GM21576 (cell line): ENCODE measurements around the gene RHO.
"Not testable (repeated sequence)": the region's sequence is repeated elsewhere in the genome, so short reads cannot be mapped to it uniquely, and the experiment has no call there.

Source experiments
- ATAC-seq: cut with Tn5 transposase; IDR thresholded peaks from one replicate; pipeline ENCODE4 v1.9.1; 2021; ENCODE audit warnings: mild to moderate bottlenecking, moderate library complexity; ENCODE audit not compliant: unreplicated experiment

Gene RHO

DNA sequence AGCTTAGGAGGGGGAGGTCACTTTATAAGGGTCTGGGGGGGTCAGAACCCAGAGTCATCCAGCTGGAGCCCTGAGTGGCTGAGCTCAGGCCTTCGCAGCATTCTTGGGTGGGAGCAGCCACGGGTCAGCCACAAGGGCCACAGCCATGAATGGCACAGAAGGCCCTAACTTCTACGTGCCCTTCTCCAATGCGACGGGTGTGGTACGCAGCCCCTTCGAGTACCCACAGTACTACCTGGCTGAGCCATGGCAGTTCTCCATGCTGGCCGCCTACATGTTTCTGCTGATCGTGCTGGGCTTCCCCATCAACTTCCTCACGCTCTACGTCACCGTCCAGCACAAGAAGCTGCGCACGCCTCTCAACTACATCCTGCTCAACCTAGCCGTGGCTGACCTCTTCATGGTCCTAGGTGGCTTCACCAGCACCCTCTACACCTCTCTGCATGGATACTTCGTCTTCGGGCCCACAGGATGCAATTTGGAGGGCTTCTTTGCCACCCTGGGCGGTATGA is at the start of gene RHO:
TSS of gene RHO (plus strand) at position 51 of the 512 bp plus-strand sequence. CDS start at position 146, 95 bp downstream.
- ATAC-seq = no peak

DNA sequence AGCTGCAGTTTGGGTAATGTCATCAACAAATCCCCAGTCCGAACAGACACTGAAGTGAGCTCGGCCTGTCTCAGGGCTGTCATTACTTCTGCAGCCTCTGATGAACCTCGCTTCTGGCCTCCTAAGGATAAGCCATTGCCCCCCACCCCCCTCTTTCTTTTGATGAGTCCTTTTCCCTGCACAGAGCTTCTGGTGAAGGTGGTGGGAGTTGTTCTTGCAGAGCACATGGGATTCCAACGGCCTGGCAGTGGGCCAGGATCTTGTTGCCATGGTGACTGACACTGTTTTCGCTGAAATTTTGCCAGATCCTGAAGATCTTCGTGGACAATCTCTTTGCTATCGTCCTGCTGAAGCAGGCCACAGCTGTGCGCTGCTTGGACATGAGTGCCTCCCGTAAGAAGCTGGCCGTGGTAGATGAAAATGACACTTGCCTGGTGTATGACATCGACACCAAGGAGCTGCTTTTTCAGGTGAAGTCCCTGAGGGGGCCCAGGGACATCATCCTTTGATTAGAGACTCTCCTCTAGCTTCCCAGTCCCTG is 47.1 kb upstream of the RHO start:
- not testable (repeated sequence) for ATAC-seq

DNA sequence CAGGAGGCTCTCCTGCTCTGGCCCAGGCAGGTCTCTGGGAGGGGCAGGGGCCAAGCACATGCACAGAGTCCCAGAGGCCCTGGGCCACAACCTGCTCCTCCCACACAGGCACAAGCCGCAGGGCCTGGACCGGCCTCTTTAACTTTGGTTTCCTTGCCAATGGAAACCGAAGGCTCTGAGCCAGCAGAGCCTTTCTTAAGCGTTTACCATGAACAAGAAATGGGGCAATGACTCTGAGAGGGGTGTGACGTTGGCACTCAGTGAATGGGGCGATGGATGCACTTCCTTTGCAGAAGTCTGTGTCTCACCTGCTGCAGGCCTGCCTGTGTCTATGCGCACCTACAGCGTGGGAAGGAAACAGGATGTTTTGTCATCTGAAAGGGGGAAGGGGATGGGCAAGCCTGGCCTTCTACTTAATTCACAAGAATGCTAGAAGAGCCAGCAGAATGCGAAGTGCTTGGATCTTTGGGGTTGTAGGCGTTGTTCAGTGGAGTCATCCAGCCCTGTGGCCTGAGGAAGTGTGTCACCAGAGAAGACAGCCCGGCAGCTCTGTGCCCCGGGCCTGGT is 46.6 kb upstream of the RHO start:
- ATAC-seq = no peak

DNA sequence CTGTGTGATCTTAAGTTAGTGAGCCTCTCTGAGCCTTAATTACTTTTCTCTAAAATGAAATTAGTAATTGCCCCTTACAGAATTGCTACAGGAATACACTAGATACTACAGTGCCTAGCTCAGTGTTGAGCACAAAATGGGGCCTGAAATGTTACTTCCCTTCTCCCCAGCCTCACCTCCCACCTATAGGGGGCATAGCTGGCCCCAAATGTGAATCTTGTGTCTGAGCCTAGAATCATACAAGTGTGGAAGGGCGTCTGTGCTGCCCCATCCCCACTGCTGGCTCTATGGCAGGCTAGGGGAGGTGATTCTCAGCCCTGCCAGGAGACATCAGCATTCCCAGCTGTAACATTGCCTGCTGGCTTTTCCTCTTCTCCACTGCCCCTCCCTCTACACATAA is 45.7 kb upstream of the RHO start:
- no peak for ATAC-seq

DNA sequence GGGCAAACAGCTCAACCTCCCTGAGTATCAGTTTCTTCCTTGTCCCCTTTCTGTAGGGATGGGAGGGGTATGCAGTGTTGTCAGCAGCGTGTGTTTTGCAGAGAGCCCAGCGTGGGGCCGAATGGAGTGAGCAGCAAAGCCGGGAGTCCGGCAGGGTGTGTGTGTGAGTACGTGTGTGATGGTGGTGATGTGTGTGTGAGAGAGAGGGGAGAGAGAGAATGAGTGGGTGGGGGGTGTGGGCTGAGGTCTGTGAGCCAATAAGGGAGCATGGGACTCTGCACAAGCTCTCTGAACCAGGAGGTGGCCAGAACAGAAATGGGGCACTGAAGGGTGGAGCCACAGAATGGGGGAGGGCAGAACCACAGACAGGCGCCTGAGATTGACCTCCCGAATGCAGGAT is 44.6 kb upstream of the RHO start:
- no peak for ATAC-seq

DNA sequence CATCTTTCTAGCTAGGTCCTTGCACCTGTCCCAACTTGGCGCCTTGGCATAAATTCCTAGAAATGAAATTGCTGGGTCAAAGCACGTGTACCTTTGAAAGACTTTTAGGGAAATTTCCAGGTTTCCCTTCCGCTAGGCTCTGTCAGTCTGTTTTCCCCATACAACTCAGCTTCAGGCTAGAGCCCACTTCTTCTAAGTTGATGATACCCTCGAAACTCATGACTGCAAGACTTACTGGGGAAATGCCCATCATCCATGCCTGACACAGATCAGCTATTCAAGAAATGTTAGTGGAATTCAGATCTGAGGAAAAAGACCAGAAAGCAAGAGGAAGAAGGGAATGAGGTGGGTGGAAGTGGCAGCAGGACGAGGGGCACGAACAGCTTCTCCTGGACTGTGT is 43.3 kb upstream of the RHO start:
- not testable (repeated sequence) for ATAC-seq

DNA sequence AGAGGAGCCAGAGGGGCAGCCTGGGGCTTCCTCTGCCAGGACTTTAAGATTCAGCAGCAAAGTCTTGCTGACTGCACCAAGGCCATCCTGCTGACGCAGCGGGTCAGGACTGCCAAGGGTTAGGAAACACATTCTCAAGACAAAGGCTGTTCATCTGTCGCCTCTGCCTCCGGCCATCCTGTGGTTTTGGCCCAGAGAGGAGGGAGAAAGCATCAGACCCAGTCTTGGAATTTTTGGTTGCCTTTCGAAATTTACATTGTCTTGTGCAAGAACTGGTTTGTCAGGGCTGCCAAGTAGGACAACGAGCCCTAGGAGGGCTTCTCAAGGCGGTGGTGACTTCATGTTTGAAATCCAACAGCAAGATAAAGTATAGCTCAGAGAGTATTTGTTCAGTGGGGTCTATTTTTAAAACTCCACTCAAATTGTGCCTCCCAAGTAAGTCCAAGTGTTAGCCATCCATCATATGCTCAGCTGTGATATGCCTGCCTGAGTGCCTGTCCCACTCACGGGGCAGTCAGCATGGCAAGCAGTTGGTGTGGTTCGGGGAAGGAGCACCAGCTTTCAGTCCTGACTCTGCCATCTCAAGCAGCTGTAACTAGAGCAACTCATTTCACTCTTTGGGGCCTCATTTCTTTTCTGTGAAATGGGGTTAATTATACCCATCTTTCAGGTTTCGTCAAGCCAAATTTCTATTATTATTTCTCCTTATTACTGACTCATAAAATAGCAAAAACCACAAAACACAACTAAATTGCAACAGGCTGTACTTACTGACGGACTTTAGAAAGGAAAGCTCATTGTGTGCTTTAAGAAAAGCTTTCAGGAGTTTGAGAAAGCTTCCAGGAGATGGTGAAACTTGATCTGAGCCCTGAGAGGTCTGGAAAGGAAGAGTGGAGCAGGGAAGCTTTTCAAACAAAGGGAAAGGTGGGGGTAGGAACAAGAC is 42.4 kb upstream of the RHO start:
- ATAC-seq = no peak

DNA sequence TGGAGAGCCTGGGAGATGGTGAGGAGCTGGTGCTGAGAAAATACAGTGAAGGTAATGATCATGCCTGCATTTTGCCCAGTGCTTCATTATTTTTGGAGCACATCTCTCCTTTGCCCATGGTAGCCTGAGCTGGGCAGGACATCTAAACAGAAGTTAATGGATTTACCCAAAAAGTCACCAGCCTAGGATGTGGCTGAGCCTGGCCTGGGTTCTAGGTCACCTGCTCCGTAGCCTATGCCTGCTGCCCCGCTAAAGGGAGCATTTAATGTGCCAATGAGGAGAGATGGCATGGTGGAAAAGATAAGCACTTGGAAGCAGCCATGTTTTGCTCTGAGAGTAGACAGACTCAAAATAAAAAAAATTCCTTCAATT is 41.8 kb upstream of the RHO start:
- no peak for ATAC-seq

DNA sequence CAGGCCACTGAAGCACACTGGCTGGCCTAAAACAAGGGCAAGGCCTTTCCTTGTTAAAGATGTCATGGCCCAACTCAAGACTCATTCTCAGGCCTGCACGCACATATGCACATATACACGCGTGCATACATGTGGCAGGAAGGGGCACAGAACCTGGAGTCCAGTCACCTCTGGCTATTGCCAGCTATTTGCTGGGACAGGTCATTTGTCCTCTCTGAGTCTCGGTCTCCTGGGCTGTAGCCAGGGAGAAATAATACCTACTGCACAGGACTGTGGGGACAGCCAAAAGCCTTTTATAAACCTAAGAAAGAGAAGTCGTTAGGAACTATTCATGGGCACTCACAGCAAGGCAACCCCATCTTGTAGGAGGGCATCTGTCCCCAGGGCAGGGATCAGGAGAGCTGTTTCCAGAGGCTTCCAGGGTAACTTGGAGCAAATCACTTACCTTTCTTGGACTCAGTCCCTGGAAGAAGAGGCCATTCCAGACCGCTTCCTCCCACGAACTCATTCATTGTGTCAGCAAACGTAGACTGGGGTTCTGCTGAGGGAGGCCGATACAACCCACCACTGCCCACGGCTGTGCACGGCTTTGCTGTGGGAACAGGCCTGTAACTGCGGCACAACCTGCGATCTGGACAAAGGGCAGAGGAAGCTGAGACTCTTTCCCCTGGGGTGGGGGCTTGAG is 41.1 kb upstream of the RHO start:
- ATAC-seq = no peak

DNA sequence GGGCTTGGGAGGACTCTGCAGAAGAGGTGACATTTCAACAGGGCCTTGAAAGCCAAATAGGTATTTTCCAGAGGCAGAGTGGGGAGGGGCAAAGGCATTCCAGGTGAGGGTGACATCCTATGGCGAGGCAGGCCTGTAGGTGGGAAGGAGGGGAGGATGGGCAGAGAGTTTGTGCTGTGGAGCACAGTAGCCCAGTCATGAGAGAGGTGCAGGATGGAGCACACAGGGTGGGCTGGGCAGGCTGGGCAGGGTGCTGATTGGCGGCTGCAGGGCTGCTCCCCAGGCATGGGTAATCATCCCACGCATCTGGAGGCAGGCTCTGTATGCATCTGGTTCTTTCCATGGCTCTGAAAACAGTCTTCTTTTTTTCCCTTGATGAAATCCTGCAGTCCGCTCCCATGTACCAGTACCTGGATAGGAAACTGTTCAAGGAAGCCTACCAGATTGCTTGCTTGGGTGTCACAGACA is 40.5 kb upstream of the RHO start:
- ATAC-seq = not testable (repeated sequence)

DNA sequence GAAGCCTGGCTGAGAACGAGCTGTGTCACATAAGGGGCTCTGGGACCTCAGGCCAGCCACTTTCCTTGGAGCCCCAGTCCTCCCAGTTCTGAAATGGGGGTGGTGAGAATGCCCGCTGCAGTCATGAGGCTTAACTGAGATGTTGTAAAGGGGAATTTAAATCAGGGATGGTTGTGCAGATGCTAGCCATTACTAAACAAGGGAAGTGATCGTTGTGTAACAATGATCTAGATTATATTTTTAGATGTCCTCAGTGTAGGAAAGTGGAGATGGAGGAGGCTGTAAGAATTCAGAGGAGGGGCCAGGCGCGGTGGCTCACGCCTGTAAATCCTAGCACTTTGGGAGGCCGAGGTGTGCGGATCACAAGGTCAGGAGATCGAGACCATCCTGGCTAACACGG is 39.2 kb upstream of the RHO start:
- not testable (repeated sequence) for ATAC-seq

DNA sequence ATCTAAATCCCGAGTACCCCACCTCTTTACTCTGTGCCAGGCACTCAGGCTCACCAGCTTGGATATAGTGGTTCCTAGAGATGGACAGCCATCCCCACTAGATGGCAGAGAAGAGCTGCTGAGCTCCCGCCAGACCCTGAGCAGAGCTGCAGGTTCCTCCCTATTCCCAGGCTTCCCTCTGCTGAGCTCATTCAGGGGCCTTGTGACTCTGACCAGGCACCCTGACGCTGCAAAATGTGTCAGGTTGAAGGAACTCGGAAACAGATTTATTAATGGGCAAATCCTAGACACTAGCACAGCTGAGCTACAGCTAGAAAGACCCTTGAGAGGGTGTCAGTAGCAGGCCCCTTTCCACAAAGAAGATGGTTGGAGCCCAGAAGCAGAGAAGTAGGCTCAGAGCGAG is 38.2 kb upstream of the RHO start:
- ATAC-seq = peak; percentile 71

DNA sequence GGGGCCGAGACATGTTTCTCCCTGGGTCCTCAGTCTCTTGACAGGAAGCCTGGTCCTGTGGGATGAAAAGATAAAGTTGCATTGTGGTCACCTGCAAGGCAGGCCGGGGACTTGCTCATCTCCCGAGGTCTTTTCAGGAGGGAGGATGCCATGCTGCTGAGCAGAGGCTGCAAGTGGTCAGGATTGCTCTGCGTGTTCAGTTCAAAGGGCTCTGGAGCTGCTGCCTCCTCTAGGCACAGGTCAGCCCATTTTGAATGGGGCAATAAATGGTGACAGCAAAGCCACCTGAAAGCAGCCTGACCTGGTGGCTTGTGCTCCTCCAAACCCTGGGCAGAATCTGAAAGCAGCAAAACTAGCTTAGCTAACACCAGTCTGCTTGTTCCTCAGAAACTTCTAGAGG is 37.4 kb upstream of the RHO start:
- ATAC-seq = not testable (repeated sequence)

DNA sequence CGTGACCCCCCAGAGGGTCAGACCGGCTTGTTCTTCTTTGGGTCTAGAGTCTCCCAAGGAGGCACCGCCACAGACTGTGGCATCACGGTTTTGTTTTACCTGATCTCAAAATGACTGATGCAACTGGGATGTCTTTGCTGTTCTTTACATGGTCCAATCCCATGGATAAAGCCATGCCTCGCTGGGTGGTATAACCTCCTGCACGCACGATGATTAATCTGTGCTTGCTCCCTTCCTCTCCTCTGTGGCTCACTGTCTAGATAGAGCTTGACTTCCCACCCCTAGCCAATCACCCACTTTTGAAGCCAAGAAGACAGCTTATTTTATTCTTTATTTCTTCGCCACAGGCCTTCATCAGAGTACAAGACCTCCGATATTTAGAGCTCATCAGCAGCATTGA is 36.6 kb upstream of the RHO start:
- ATAC-seq = no peak

DNA sequence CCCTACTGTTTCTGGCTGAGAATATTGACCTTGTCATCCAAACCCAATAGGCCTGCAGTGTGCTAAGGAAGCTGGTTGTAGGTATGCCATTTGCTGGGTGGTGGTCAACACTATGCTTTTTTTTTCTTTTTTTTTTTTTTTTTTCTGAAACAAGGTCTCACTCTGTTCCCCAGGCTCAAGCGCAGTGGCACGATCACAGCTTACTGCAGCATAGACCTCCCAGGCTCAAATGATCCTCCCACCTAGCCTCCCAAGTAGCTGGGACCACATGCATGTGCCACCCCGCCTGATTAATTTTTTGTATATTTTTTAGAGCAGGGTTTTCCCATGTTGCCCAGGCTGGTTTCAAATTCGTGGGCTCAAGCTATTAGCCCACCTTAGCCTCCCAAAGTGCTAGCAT is 35.7 kb upstream of the RHO start:
- no peak for ATAC-seq

DNA sequence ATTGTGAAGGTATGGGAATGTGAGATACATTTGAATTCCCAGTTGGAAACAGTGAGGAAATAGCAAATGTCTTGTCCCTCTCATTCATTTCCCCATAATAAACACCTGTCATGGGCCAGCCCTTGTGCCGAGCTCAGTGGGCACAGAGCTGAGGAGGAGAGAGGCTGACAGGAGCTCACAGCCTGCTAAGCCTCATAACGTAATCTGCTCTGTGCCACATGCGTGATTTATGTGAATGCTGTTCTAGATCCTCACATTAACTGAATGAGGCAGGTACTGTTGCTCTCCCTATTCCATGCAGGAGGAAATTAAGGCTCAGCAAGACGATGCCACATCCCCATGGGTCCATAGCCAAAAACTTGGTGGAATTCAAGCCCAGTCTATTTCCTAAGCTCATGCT is 35.2 kb upstream of the RHO start:
- ATAC-seq = no peak

DNA sequence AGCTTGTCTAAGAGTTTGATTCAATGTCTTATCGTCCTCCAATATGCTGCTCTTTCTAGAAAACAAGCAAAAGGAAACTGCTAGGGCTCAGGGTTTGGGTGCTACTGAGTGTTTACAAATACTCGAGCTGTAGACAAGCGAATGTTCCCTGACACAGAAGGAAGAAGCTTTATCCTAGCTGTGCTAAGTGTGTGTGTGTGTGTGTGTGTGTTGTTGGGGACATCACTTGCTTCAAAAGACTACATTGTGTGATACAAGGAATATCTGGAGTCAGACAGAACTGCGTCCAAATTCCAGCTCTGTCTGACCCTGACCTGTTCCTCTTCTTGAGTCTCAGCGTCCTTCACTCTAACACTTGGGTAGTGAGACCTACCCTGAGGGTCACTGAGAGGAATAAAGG is 33.9 kb upstream of the RHO start:
- not testable (repeated sequence) for ATAC-seq

DNA sequence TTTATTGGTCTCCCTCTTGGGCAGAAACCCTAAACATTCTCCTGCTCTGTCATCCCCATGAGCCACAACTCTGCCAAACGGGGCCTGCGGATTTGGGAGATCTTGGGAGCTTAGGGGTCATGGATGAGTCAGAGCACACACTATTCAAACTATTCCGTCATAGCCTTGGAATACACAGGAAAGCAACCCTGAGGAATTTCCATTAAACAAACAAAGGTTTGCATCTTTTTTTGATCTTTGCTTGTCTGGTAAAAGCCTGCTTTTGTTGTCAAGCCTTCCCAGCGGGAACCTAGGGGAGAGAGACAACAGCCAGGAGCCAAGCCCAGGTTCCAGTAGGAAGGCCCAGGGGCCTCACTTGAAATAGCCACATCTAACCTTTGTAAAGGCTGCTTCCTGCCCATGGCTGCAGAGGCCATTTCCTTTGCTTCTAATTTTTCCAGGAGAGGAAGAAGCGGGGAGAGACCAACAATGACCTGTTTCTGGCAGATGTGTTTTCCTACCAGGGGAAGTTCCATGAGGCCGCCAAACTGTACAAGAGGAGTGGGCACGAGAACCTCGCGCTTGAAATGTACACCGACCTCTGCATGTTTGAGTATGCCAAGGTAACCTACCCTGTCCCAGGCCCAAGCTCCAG is 33.3 kb upstream of the RHO start:
- ATAC-seq = not testable (repeated sequence)

DNA sequence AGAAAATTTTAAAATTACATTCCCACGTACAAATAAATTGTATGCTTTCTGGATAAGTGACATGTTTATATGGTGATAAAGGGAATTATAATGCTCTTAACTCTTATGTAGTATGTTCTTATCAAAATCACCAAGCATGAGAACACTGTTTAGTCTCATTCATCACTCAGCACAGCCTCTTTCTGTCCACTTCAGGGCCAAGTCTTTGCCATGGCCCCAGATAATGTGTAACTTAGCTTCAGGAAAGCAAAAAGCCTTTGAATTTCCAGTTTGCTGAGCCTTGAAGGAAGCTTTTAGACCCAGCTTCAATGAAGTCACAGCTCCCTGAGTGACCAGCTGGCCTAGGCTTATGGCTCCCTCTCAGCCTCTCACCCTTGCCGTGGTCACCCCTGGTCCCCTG is 30.6 kb upstream of the RHO start:
- ATAC-seq = not testable (repeated sequence)

DNA sequence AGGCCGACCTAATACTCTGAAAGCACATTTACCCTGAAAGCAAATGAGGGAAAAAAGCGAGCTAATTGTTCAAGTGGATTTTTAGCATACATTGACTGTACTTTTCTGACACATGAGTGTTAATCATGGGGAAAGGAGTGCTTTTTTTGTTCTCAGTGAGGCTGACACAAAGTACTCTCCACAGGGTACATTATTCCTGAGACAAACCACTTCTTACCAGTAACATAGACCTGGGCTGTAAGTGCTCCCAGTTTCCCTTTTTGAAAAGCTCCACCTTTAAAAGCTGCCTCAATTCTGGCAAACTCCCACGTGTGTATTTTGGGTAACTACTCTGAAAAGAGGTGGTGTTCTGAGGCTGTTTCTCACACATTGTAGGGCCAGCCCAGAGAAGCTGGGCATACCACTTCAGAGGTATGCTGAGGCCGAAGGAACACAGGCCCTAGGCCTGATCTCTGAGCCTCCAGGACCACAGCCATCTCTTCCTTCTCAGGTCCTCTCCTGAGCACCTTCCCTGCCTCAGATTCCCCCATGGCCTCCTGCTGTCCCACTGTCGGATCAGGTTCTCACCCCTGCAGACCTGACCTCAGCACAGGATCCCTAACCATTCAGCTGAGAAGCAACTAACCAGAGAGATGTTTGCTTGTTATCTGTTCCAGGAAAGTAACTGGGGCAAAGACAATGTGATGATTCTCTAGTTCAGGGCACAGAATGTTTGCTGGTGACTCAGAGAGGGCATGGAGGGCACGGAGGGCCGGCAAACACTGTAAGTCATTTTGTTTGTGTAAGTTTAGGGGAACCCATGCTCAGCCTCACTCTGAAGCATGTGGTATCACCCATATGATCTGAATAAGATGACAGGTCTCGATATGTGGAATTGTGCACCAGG is 29.6 kb upstream of the RHO start:
- ATAC-seq = not testable (repeated sequence)
